ENCODE results near the gene ANAPC16. TPM values are rescaled to one million over a fixed set of nuclear protein-coding genes. Genes with fewer than 3 reads are reported as not detected.

ANAPC16 gene
- total RNA-seq, 1 donor from 2014 or later = 79.2 TPM

DNA sequence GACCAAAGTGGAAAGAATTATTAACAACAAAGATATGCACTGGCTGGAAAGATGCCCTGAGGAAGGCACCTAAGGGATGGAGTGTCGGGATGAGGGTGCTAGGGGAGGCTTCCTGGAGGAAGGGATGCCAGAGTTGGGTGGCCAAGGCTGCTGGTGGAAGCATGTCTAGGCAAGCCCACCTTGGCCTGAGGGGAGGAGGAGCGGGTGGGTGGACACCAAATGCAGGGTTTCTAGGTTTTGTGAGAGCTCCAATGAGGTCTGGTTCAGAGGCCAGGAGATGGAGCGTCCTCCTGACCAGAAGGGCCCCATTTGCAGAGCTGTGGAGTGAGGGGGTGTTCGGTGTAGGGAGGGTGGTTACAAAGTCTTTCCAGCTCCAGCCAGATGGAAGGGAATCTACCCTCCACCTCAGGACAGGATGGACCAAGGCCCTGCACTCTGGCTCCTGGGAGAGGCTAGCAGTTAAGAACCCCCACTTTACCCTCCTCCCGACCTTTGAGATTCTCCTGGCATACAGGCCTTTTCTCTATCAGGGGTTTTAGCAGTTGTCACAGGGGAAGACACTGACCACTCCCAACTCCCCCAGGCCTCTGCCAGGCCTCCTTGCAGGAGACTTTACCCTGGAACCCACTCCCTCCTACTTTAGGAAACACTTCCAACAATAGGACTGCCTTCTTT, 54.9 kb downstream of the ANAPC16 start:
- Mint-ChIP-seq H3K27me3 (no peaks in the 10 kb centered on the region), H3K4me3 (peak overlapping the region; percentile 66)
- DNase-seq (ENCODE audit: extremely low spot score, unreplicated experiment) = no peak

DNA sequence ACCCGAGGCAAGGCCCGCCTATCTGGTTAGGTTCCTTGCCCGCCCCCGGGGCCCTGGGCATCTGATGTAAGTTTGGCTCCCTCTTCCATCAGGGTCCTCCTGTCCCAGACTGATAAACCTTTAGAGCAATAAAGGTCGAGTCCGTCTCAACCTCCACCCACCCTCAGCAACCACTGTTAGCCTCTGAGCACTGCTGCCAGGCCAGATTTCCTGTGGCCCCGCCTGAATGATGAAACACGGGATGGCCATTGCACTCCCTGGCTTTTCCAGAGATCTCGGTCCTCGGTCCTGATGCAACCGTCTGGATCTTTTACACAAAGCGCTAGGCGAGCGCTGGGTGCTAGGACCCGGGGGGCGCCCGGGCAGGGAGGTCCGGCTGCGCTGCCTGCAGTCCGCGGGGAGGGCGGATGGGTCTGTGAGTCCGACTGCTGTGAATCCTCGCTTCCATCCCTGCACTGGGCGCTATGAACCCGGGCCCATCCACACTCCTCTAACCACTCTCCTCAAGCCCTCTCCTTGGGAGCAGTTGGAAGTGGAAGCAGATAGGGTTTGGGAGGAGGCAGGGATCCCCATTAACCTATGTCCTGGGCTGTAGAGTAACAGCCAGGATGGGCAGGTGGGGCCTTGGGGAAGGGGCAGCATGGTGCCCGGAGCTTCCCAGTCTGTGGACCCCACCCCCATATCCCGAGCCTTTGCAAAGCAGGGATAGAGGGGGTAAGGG, 57.0 kb downstream of the ANAPC16 start:
- no peaks in the 10 kb centered on the region for H3K9me3 Mint-ChIP-seq
- peak overlapping the region; percentile 96 for H3K4me3 Mint-ChIP-seq

More for the DNA sequence above, 54.9 kb downstream of the ANAPC16 start:
- peaks cover 35% of the 10 kb centered on the region for H3K4me1 Mint-ChIP-seq (ENCODE audit: unreplicated experiment)
- no peaks in the 10 kb centered on the region for H3K9me3 Mint-ChIP-seq
- peak overlapping the region; percentile 67 for H3K27ac Mint-ChIP-seq
- peaks cover 10% of the 10 kb centered on the region for H3K36me3 Mint-ChIP-seq
- TF ChIP-seq, protein P1, sequence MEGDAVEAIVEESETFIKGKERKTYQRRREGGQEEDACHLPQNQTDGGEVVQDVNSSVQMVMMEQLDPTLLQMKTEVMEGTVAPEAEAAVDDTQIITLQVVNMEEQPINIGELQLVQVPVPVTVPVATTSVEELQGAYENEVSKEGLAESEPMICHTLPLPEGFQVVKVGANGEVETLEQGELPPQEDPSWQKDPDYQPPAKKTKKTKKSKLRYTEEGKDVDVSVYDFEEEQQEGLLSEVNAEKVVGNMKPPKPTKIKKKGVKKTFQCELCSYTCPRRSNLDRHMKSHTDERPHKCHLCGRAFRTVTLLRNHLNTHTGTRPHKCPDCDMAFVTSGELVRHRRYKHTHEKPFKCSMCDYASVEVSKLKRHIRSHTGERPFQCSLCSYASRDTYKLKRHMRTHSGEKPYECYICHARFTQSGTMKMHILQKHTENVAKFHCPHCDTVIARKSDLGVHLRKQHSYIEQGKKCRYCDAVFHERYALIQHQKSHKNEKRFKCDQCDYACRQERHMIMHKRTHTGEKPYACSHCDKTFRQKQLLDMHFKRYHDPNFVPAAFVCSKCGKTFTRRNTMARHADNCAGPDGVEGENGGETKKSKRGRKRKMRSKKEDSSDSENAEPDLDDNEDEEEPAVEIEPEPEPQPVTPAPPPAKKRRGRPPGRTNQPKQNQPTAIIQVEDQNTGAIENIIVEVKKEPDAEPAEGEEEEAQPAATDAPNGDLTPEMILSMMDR (conservative IDR thresholded peaks at IDR 0.05) = no peak

DNA sequence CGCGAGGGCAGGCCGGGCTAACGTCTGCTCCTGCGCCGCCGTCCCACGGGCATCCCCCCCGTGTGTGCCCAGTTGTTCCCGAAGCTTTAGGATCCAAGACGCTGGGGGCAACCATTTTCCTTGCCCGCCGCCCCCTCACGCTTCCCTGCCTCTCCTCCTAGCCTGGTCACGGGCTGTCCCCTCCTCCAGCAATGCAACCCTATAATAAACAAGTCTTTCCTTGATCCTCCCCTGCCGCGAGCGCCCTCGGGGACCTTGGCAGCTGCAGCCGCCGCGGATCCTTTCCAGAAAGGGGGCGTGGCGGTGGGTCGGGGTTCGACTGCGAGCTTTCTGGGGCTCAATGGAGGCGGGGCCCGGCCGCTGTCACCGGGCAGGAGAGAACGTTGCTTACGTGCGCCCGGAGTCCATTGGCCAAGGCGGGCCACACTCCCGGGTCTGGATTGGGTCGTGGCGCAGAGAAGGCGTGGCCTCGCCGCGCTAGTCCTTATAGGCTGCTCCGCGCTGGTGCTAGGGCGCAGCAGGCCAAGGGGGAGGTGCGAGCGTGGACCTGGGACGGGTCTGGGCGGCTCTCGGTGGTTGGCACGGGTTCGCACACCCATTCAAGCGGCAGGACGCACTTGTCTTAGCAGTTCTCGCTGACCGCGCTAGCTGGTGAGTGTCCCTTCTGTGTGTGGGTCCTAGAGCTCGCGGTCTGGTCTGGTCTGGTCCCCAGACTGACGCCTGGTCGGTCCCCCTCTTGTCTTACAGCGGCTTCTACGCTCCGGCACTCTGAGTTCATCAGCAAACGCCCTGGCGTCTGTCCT, 57.8 kb downstream of the ANAPC16 start, which contains the start of gene DDIT4:
Gene DDIT4, plus strand, starts transcription at position 515 of the 803 bp plus-strand sequence. CDS start 293 bp downstream, outside the sequence.
- DNase-seq (ENCODE audit: extremely low spot score, unreplicated experiment) = peak; percentile 98
- Mint-ChIP-seq H3K4me3 (peak within 1 kb of the TSS; percentile 96), H3K9me3 (no peaks in the 10 kb centered on the region), H3K36me3 (peaks cover 13% of the 10 kb centered on the region), H3K27me3 (no peaks in the 10 kb centered on the region), H3K27ac (peak within 1 kb of the TSS; percentile 93), H3K4me1 (ENCODE audit: unreplicated experiment) (peaks cover 51% of the 10 kb centered on the region)
- TF ChIP-seq, protein P1 (conservative IDR thresholded peaks at IDR 0.05) = no peak

More for the DNA sequence above, 57.0 kb downstream of the ANAPC16 start:
- DNase-seq (ENCODE audit: extremely low spot score, unreplicated experiment) = peak; percentile 85
- Mint-ChIP-seq H3K4me1 (ENCODE audit: unreplicated experiment) (peaks cover 45% of the 10 kb centered on the region), H3K27me3 (no peaks in the 10 kb centered on the region), H3K27ac (peak overlapping the region; percentile 93), H3K36me3 (peaks cover 13% of the 10 kb centered on the region)
- TF ChIP-seq, protein P1 (conservative IDR thresholded peaks at IDR 0.05) = no peak

DNA sequence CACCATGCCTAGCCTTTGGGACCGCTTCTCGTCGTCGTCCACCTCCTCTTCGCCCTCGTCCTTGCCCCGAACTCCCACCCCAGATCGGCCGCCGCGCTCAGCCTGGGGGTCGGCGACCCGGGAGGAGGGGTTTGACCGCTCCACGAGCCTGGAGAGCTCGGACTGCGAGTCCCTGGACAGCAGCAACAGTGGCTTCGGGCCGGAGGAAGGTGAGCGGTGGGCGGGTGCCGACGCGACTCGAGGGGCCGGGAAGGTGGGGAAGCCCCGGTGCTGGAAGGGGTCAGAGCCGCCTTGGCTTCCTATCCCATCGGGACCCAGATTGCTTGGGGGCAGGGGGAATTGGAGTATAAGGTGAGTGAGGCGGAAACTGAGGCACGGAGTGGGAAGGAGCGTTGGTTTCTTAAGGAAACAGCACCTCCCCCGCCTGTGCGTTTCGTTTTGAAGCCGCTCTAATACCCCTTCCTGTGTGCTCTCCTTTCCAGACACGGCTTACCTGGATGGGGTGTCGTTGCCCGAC, 58.5 kb downstream of the ANAPC16 start:
- peaks cover 51% of the 10 kb centered on the region for H3K4me1 Mint-ChIP-seq (ENCODE audit: unreplicated experiment)
- TF ChIP-seq, protein P1 (conservative IDR thresholded peaks at IDR 0.05) = no peak
- peak overlapping the region; percentile 96 for H3K4me3 Mint-ChIP-seq
- H3K9me3 Mint-ChIP-seq = no peaks in the 10 kb centered on the region
- DNase-seq (ENCODE audit: extremely low spot score, unreplicated experiment) = no peak
- H3K36me3 Mint-ChIP-seq = peaks cover 13% of the 10 kb centered on the region
- peak overlapping the region; percentile 91 for H3K27ac Mint-ChIP-seq
- H3K27me3 Mint-ChIP-seq = no peaks in the 10 kb centered on the region

DNA sequence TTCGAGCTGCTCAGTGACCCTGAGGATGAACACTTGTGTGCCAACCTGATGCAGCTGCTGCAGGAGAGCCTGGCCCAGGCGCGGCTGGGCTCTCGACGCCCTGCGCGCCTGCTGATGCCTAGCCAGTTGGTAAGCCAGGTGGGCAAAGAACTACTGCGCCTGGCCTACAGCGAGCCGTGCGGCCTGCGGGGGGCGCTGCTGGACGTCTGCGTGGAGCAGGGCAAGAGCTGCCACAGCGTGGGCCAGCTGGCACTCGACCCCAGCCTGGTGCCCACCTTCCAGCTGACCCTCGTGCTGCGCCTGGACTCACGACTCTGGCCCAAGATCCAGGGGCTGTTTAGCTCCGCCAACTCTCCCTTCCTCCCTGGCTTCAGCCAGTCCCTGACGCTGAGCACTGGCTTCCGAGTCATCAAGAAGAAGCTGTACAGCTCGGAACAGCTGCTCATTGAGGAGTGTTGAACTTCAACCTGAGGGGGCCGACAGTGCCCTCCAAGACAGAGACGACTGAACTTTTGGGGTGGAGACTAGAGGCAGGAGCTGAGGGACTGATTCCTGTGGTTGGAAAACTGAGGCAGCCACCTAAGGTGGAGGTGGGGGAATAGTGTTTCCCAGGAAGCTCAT, 59.0 kb downstream of the ANAPC16 start:
- peak overlapping the region; percentile 81 for H3K27ac Mint-ChIP-seq
- H3K4me1 Mint-ChIP-seq (ENCODE audit: unreplicated experiment) = peaks cover 51% of the 10 kb centered on the region
- no peaks in the 10 kb centered on the region for H3K9me3 Mint-ChIP-seq
- H3K27me3 Mint-ChIP-seq = no peaks in the 10 kb centered on the region
- DNase-seq (ENCODE audit: extremely low spot score, unreplicated experiment) = no peak
- TF ChIP-seq, protein P1 (conservative IDR thresholded peaks at IDR 0.05) = peak; percentile 69
- H3K36me3 Mint-ChIP-seq = peaks cover 13% of the 10 kb centered on the region
- peak overlapping the region; percentile 96 for H3K4me3 Mint-ChIP-seq
